Adrenal gland (tissue), 12 donors: ENCODE measurements around the gene KCNMB2. TPM values are rescaled to one million over a fixed set of nuclear protein-coding genes. Genes with fewer than 3 reads are reported as not detected.

Source experiments
- DNase-seq, 7 donors: peaks; one replicate each; pipeline ENCODE4 v3.0.0-alpha.2; 2019 to 2020
- H3K27ac ChIP-seq, 5 donors: fragments of 200-600 bp; sonication (generic) in 4 of 5; 1 replicate in 3 of 5; 2 replicates in 2 of 5; pipeline versions ENCODE4 v1.5.1 to v1.8.0; 2016 to 2020; ENCODE audit warnings: mild to moderate bottlenecking in 1 of 5
- H3K27me3 ChIP-seq: fragments of 200-600 bp; 2 replicates; pipeline ENCODE4 v1.8.0; 2021
- H3K36me3 ChIP-seq, 2 donors: fragments of 200-600 bp; replicated peaks in 1 of 2; 1 replicate in 1 of 2; 2 replicates in 1 of 2; pipeline versions ENCODE4 v1.5.1 to v1.8.0; 2018 to 2022
- H3K4me1 ChIP-seq, 2 donors: fragments of 200-600 bp; replicated peaks in 1 of 2; 1 replicate in 1 of 2; 2 replicates in 1 of 2; pipeline versions ENCODE4 v1.5.1 to v1.8.0; 2018 to 2021
- H3K4me3 ChIP-seq, 4 donors: fragments of 200-600 bp; sonication (generic) in 3 of 4; one replicate each; pipeline ENCODE4 v1.5.1; 2016 to 2018
- H3K9me3 ChIP-seq, 3 donors: fragments of 200-600 bp; sonication (generic) in 1 of 3; replicated peaks in 1 of 3; 1 replicate in 2 of 3; 2 replicates in 1 of 3; pipeline versions ENCODE4 v1.5.1 to v1.8.0; 2016 to 2021
- POLR2A ChIP-seq, 2 donors: fragments of 450-650 bp; IDR thresholded peaks; one replicate each; pipeline ENCODE4 v1.6.1; 2017; ENCODE audit warnings: antibody characterized with exemption in 2 of 2, mild to moderate bottlenecking in 2 of 2, moderate library complexity in 1 of 2
- WGBS, 4 donors: extraction: QIAGEN DNeasy Blood & Tissue Kit in 2 of 4; methylation state at CpG; one replicate each; pipeline versions ENCODE4 v1.1.5 to v1.1.7; 2013 to 2017; 5-methylcytosine and 5-hydroxymethylcytosine counted together
- intact Hi-C, 2 donors: fragments of 100-400 bp; cut with DNase I; formaldehyde crosslinking; loops; one replicate each; pipeline versions ENCODE4 v1.14.1 to v1.15.0; 2022 to 2023
- polyA plus RNA-seq, 3 donors: library from polyadenylated mRNA; stranded (reverse); fragments of 200-250 nt in 2 of 3; fragments of 350-450 nt in 1 of 3; fragmentation: Illumina TruSeq in 1 of 3; extraction: RNeasy Lipid Tissue Mini Kit (QIAGEN cat#74804) in 1 of 3; gene quantifications; one replicate each; pipeline ENCODE4 v1.2.3, GENCODE V29; 2013 to 2014
- total RNA-seq, 9 donors: library from RNA; depleted of rRNA in 4 of 9; stranded (reverse); fragments of >200 nt in 4 of 9; fragments of 120-200 nt in 1 of 9; fragmentation: NEBNext Ultra II Directional in 1 of 9; extraction: Animal tissue kit (Norgen Biotek cat#: 25700) in 1 of 9; gene quantifications; one replicate each; pipeline versions ENCODE4 v1.1.0 to v1.2.4, GENCODE V29; 2013 to 2023
- TF ChIP-seq, protein P1 (sequence below), 6 experiments: fragments of 450-650 bp in 4 of 6; fragments of 200-600 bp in 2 of 6; sonication (generic) in 1 of 6; IDR thresholded peaks; 1 replicate in 5 of 6; 2 replicates in 1 of 6; pipeline versions ENCODE4 v1.5.1 to v1.8.0; 2016 to 2021; ENCODE audit warnings: antibody characterized with exemption in 6 of 6, mild to moderate bottlenecking in 2 of 6, moderate library complexity in 1 of 6
- donor health status: healthy with polysubstance abuse.
- donor health status: Bipolar disorder and iron deficiency.
- donor health status: DM: yes; HTN: yes; CAD: no.
- donor health status: DM: no; HTN: no; CAD: no.
- donor health status: DM: no; HTN: no; CAD: no.
- donor health status: DM: yes; HTN: yes; CAD: no.

The KCNMB2 gene
- total and polyA plus RNA-seq, 12 donors, result 0.58 to 8.6 (median 2.9) TPM; not detected in 3

DNA sequence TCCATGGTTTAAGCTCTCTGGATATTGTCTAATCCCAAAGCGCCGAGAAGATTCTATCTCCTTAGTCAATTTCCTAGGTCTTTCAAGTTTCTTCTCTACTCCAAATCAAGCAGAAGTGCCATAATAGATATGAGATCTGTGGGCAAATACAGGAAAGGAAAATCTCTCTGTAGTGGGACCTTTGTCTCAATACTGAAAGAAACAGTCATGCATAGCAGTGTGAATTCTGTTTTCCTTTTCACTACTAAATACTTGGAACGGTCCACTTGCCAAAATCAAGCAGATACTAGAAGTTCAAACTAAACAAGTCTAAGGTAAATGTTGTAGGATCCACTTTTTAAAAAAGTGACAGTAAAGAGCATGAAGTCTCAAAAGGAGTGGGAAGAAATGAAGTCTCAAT, 298.8 kb downstream of the KCNMB2 start:
- H3K27me3 ChIP-seq, result no peaks in the 10 kb centered on the region
- H3K27ac ChIP-seq, result no peak overlapping the region
- TF ChIP-seq, protein P1, sequence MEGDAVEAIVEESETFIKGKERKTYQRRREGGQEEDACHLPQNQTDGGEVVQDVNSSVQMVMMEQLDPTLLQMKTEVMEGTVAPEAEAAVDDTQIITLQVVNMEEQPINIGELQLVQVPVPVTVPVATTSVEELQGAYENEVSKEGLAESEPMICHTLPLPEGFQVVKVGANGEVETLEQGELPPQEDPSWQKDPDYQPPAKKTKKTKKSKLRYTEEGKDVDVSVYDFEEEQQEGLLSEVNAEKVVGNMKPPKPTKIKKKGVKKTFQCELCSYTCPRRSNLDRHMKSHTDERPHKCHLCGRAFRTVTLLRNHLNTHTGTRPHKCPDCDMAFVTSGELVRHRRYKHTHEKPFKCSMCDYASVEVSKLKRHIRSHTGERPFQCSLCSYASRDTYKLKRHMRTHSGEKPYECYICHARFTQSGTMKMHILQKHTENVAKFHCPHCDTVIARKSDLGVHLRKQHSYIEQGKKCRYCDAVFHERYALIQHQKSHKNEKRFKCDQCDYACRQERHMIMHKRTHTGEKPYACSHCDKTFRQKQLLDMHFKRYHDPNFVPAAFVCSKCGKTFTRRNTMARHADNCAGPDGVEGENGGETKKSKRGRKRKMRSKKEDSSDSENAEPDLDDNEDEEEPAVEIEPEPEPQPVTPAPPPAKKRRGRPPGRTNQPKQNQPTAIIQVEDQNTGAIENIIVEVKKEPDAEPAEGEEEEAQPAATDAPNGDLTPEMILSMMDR (IDR thresholded peaks at IDR 0.05), result no peak
- no peak for TF ChIP-seq POLR2A (IDR thresholded peaks at IDR 0.05)
- WGBS, 4 donors, result 87 to 93% (median 92%) methylated on average over 3 of the region's 3 CpGs
- intact Hi-C loops, result no loop called here
- H3K9me3 ChIP-seq, result no peaks in the 10 kb centered on the region
- H3K4me1 ChIP-seq, result no peaks in the 10 kb centered on the region
- no peaks in the 10 kb centered on the region for H3K36me3 ChIP-seq
- H3K4me3 ChIP-seq, result no peak overlapping the region
- DNase-seq, result no peak

DNA sequence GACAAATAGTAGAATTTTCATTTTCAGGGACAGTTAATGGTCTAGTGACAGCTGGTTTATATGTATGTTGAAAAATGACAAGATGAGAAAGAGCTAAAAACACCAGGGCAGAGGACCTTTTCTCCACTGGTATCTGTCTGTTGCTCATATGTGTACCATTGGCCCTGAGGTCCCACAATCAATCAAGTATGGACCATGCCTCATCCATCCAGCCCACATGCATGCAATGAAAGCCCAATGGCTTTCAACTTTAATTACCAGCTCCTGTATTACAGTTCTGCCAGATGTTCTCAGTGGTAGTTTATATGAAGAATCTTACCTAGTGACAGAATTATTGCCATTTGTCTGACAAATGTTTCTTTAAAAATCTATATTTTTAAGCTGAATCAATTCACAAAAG, 301.3 kb downstream of the KCNMB2 start:
- Histone ChIP-seq H3K27me3 (no peaks in the 10 kb centered on the region), H3K9me3 (no peaks in the 10 kb centered on the region), H3K4me3 (no peak overlapping the region), H3K4me1 (no peaks in the 10 kb centered on the region), H3K36me3 (no peaks in the 10 kb centered on the region), H3K27ac (no peak overlapping the region)
- TF ChIP-seq, protein P1 (IDR thresholded peaks at IDR 0.05), result no peak
- no peak for TF ChIP-seq POLR2A (IDR thresholded peaks at IDR 0.05)
- no peak for DNase-seq
- intact Hi-C loops, result no loop called here

DNA sequence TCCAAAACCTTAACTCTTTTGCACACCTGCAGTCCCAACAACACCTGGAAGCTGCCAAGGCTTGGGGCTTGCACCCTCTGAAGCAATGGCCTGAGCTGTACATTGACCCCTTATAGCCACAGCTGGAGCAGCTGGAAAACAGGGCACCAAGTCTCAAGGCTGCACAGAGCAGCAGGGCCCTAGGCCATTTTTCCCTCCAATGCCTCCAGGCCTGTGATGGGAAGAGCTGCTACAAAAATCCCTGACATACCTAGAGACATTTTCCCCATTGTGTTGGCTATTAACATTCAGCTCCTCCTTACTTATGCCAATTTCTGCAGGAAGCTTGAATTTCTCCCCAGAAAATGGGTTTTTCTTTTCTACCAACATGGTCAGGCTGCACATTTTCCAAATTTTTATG, 304.4 kb downstream of the KCNMB2 start:
- H3K4me3 ChIP-seq, result no peak overlapping the region
- intact Hi-C loops, result no loop called here
- no peak overlapping the region for H3K27ac ChIP-seq
- H3K4me1 ChIP-seq, result no peaks in the 10 kb centered on the region
- no peaks in the 10 kb centered on the region for H3K27me3 ChIP-seq
- TF ChIP-seq, protein P1 (IDR thresholded peaks at IDR 0.05), result no peak
- TF ChIP-seq POLR2A (IDR thresholded peaks at IDR 0.05), result no peak
- no peaks in the 10 kb centered on the region for H3K36me3 ChIP-seq
- DNase-seq, result no peak
- no peaks in the 10 kb centered on the region for H3K9me3 ChIP-seq

DNA sequence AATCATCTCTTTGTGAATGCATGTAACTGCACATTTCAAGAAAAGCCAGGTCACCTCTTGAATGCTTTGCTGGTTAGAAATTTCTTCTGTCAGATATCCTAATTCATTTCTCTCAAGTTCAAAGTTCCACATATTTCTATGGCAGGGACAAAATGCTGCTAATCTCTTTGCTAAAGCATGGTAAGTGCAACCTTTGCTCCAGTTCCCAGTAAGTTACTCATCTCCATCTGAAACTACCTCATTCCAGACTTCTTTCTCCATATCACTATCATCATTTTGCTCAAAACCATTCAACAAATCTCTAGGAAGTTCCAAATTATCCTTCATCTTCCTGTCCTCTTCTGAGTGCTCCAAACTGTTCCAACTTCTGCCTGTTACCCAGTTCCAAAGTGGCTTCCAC, 304.8 kb downstream of the KCNMB2 start:
- Histone ChIP-seq H3K36me3 (no peaks in the 10 kb centered on the region), H3K9me3 (no peaks in the 10 kb centered on the region), H3K27ac (no peak overlapping the region), H3K4me1 (no peaks in the 10 kb centered on the region), H3K4me3 (no peak overlapping the region), H3K27me3 (no peaks in the 10 kb centered on the region)
- no peak for DNase-seq
- TF ChIP-seq POLR2A (IDR thresholded peaks at IDR 0.05), result no peak
- intact Hi-C loops, result no loop called here

DNA sequence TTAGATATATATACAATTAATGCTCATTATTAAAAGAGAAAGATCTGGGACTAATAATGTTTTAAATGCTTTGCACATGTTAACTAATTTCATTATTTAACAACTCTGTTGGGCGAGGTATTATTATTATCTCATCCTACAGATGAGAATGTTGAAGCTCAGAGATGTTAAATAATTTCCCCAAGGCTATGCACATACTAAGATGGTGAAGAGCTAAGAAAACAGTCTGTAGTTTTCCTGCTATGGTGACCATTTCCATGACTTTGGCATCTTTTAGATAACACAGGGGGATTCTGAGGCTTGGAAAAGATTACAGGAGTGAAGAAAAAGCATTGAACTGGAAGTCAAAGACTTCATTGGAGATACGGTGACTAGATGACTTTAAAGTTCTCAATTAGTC, 308.7 kb downstream of the KCNMB2 start:
- H3K27me3 ChIP-seq, result no peaks in the 10 kb centered on the region
- no peak for DNase-seq
- no peaks in the 10 kb centered on the region for H3K36me3 ChIP-seq
- H3K9me3 ChIP-seq, result no peaks in the 10 kb centered on the region
- intact Hi-C loops, result no loop called here
- H3K4me1 ChIP-seq, result no peaks in the 10 kb centered on the region
- TF ChIP-seq POLR2A (IDR thresholded peaks at IDR 0.05), result no peak
- TF ChIP-seq, protein P1 (IDR thresholded peaks at IDR 0.05), result no peak
- 79 to 82% (median 82%) methylated on average over 2 of the region's 2 CpGs for WGBS, 4 donors
- no peak overlapping the region for H3K27ac ChIP-seq
- H3K4me3 ChIP-seq, result no peak overlapping the region
